ENCODE measurements around the gene JAG2.

Gene JAG2

DNA sequence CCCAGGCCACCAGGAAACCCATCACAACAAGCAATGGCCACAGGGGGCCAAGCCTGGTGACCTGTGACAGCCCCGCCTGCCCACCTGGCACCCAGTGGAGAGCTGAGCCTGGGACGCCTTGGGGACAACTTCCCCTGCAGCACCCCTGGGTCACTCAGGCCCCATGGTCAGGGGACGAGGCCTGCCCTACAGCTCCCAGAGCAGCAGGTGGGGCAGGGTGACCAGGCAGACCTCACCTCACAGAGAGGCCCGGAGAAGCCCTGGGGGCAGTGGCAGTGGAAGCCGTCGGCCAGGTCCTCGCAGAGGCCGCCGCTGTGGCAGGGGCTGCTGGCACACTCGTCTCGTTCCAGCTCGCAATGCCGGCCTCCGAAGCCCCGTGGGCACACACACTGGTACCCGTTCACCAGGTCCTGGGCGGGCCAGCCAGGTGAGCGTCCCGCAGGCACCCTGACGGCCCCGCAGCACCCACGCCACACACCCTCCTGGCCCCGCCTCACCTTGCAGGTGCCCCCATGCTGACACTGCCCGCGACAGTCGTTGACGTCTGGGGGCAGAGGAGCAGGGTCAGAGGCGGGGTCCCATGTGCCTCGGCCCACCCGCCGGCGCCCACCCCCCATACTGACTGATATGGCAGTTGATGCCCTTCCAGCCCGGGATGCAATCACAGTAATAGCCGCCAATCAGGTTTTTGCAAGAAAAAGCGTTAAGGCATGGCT is 18.1 kb downstream of the JAG2 start:
- DNase-seq (ENCODE audit: low spot score), result no peak

GRCh38 chr14:105150026-105150367 is 18.6 kb downstream of the JAG2 start:
- no peak for DNase-seq (ENCODE audit: low spot score)

- DNase-seq (ENCODE audit: low spot score), result no peak
Observed at GRCh38 chr14:105149146-105149781, 19.3 kb downstream of the JAG2 start.

- DNase-seq (ENCODE audit: low spot score), result no peak
Observed at GRCh38 chr14:105148604-105149145, 19.9 kb downstream of the JAG2 start.

GRCh38 chr14:105147671-105148603 is 20.6 kb downstream of the JAG2 start:
- no peak for DNase-seq (ENCODE audit: low spot score)

- DNase-seq (ENCODE audit: low spot score), result no peak
Observed at GRCh38 chr14:105146976-105147635, 21.5 kb downstream of the JAG2 start.

DNA sequence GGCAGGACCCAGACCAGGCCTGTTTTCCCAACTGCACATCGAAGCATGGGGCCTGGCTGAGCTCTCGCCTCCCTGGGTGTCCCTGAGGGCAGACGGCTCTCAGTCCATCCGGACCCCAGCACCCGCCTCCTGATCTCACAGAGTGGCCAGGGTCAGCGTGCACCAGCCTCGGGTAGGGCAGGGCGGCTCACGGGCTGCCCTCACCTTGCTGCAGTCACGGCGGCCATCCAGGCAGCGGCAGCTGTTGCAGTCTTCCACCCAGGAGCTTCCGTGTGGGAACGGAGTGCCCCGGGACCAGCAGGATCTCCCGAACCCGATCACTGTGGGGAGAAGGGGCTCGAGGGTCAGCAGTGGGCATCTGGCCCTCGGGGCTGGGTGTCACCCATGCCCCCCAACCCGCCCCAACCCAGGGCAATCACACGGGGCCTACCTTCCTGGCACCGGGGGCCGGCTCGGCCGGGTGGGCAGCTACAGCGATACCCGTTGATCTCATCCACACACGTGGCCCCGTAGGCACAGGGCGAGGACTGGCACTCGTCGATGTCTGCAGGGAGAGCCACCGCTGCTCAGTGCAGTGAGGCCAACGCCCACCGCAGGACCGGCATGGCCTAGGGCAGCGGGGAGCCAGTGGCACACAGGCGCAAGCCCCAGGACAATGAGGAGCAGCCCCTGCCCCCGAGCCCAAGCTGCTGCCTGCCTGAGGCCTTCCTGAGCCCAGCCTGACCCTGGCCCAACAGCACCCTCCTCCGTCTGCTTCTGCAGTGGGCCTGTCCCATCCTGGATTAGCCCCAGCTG is 22.2 kb downstream of the JAG2 start:
- DNase-seq (ENCODE audit: low spot score), result no peak

DNA sequence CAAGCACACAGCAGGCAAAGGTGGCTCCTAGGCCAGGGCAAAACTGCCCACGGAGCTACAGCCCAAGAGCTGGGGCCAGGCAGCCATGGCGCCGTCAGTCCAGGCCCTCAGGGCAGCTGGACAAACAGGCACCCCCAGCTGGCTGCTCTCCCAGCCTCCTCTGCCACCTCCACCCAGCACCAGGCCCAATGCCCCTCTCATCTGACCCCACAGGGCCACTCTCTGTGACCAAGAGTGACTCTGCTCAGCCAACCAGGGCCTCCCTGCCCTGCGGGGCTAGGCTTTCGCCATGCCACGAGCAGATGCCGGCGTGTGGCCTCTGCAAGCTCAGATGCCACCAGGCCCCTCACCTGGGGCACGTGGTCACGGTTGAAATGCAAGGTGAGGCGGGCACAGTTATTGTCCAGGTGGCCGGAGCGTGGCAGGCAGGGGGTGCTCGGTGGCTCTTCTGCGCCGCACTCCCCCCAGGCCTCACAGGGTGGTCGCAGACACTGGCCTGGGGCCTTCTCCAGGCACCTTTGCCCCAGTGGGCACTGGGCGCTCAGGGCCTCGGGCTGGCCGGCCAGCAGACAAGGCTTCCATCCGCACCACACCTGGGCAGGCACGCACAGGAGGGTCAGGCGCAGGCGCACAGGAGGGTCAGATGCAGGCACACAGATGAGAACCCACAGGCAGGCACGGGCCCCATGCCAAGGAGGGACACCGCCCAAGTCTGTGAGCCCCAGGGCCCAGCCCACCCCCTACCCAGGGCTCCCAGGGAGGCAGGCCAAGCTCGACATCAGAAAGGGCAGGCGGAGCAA is 23.0 kb downstream of the JAG2 start:
- no peak for DNase-seq (ENCODE audit: low spot score)

GRCh38 chr14:105144666-105145380 is 23.8 kb downstream of the JAG2 start:
- no peak for DNase-seq (ENCODE audit: low spot score)

DNA sequence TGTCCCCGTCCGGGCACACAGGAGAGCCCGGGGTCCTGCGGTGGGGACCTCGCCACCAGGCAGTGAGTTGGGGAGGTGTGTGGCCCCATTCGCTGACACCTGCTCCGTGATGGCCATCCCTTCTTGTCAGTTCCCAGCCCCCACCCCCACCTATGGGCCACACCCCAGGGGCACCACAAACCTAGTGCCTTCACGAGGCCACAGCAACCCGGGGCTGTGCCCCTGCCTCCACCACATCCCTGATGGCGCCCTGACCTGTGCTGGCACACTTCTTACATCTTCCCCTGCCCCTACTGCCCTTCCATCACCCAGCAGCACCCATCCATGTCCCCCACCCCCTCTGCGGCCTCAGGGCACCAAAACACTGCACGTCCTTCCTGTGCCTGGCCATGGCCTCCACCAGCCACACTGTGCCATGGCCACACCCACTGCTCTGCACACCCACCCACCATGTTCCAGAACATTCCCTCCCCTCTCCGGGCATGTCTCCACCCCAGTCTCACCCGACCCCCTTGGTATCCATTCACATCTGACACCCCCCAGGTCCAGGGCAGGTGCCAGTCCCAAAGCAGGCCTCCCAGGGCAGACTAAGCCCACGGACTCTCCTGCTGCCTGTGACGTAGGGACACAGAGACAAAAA is 24.4 kb downstream of the JAG2 start:
- no peak for DNase-seq (ENCODE audit: low spot score)

GRCh38 chr14:105143451-105144025 is 25.0 kb downstream of the JAG2 start:
- DNase-seq (ENCODE audit: low spot score), result no peak

DNA sequence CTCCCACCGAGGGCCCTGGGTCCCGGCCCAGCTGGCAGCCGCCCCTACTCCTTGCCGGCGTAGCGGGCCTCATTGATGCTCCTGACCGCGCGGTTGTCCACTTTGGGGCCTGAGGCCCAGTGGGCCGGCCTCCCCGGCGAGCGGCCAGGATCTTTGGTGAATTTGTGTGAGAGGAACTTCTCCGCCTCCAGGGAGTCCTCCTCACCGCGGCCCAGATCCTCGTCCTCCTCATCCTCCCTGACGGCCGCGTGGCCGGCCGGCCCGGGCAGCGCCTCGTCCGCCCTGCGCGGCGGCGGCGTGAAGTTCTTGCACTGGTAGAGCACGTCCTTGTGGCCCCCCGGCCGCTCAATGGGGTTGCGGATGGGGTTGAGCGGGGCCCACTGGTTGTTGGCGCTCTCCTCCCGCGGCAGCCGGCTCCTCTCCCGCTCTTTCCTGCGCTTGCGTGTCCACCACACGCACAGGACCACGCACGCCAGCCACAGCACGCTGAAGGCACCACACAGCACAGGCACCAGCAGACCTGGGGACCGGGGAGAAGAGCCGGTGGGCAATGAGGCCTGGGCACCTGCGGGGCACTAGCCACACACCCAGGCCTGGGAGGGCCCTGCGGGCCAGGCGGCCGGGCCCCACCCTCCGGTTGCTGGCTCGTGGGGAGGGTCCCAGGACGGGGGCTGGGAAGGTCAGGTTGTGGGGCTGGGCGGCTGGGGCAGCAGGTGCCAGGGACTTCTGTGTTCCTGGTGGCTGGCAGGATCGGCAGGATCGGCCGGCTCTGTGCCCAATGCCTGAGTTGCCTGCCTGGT is 25.7 kb downstream of the JAG2 start:
- DNase-seq (ENCODE audit: low spot score), result no peak

- DNase-seq (ENCODE audit: low spot score), result no peak
Observed at GRCh38 chr14:105141486-105142281, 26.9 kb downstream of the JAG2 start.

DNA sequence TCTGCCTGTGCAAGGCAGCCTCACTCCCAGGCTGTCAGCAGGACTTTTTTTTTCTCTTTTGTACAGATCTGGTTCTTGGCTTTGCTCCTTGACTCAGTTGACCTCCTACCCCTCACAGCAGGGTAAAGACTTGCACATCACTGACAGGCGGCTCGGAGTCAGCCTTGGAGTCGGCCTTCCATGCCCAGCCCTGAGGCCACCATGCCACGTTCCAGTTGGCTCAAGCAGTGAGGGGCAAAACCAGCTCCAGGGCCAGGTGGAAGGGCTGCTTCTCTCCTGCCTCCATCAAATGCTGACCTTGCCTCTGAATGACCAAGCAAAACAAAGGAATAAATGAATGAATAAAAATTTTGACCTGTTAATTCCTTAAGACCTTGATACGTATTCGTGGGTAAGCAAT is 27.6 kb downstream of the JAG2 start:
- no peak for DNase-seq (ENCODE audit: low spot score)

GRCh38 chr14:105140581-105140980 is 28.0 kb downstream of the JAG2 start:
- no peak for DNase-seq (ENCODE audit: low spot score)

- DNase-seq (ENCODE audit: low spot score), result no peak
Observed at GRCh38 chr14:105139831-105140239, 28.7 kb downstream of the JAG2 start.

DNA sequence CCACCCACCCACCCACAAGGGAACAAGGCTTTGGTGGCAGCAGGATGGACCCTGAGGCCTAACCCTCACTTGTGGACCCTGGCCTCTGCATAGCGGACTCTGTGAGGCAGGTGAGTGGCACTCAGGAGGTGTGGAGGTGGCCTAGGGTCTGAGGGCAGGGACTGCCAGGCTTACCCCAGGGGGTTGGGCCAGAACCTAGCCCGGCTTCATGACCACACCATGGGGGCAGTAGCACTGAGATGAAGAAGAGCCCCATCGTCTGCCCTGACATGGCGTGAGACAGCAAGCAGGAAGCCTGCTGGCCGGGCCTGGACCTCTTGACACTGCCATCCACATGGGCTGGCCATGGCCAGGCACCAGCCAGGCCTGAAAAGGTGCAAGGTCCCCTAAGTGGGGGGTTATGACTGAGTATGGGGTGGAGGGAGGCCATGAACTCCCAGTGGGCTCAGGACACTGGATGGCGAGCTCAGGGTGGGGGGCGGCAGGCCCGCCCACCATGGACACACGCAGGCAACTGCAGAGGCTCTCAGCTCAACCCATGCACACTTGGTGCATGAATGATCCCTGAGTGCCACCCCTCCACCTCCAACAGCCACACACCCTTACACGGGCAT is 29.3 kb downstream of the JAG2 start:
- no peak for DNase-seq (ENCODE audit: low spot score)
